Esophagus muscularis mucosa (tissue), 4 donors: ENCODE results near the gene UBE2G2. TPM values are rescaled to one million over a fixed set of nuclear protein-coding genes. Genes with fewer than 3 reads are reported as not detected.

Experiments used
- DNase-seq: peaks from one replicate; pipeline ENCODE4 v3.0.0-alpha.2; 2017; ENCODE audit errors: extremely low spot score
- H3K27ac ChIP-seq, 4 donors: fragments of 200-600 bp; sonication (generic); replicated peaks in 1 of 4; 1 replicate in 3 of 4; 2 replicates in 1 of 4; pipeline ENCODE4 v1.5.1; 2016 to 2019; ENCODE audit warnings: mild to moderate bottlenecking in 1 of 4
- H3K27me3 ChIP-seq, 4 donors: fragments of 200-600 bp; sonication (generic); one replicate each; pipeline versions ENCODE4 v1.5.1 to v1.6.0; 2016 to 2019
- H3K36me3 ChIP-seq, 4 donors: fragments of 200-600 bp; sonication (generic); one replicate each; pipeline ENCODE4 v1.5.1; 2016 to 2019
- H3K4me1 ChIP-seq, 4 donors: fragments of 200-600 bp; sonication (generic); one replicate each; pipeline ENCODE4 v1.5.1; 2016 to 2019
- H3K4me3 ChIP-seq, 4 donors: fragments of 200-600 bp; sonication (generic); 1 replicate in 2 of 4; 2 replicates in 2 of 4; pipeline ENCODE4 v1.5.1; 2016 to 2019; ENCODE audit warnings: mild to moderate bottlenecking in 4 of 4, moderate library complexity in 1 of 4
- H3K9me3 ChIP-seq, 4 donors: fragments of 200-600 bp; sonication (generic); 1 replicate in 3 of 4; 2 replicates in 1 of 4; pipeline ENCODE4 v1.5.1; 2016 to 2019
- CTCF ChIP-seq, 3 experiments: fragments of 200-600 bp in 2 of 3; fragments of 450-650 bp in 1 of 3; sonication (generic) in 2 of 3; IDR thresholded peaks; one replicate each; pipeline ENCODE4 v1.5.1; 2017 to 2019; ENCODE audit warnings: antibody characterized with exemption in 3 of 3, mild to moderate bottlenecking in 2 of 3, moderate library complexity in 1 of 3
- EP300 ChIP-seq: sonication (generic); formaldehyde crosslinking; IDR thresholded peaks from one replicate; pipeline ENCODE4 v1.6.1; 2017; ENCODE audit warnings: antibody characterized with exemption
- POLR2A ChIP-seq: fragments of 450-650 bp; IDR thresholded peaks from one replicate; pipeline ENCODE4 v1.6.1; 2017; ENCODE audit warnings: antibody characterized with exemption, moderate library complexity, mild to moderate bottlenecking, low read depth
- POLR2AphosphoS5 ChIP-seq, 2 donors: sonication (generic); formaldehyde crosslinking; IDR thresholded peaks; one replicate each; pipeline ENCODE4 v1.6.1; 2017; ENCODE audit warnings: antibody characterized with exemption in 2 of 2
- WGBS: methylation state at CpG from one replicate; pipeline ENCODE4 v1.1.5; 2018; 5-methylcytosine and 5-hydroxymethylcytosine counted together
- intact Hi-C: fragments of 100-400 bp; cut with DNase I; formaldehyde crosslinking; loops from one replicate; pipeline ENCODE4 v1.15.1; 2023
- total RNA-seq, 4 donors: library from RNA; depleted of rRNA; stranded (reverse); fragments of >200 nt; gene quantifications; one replicate each; pipeline versions ENCODE4 v1.1.0 to v1.2.1, GENCODE V29; 2016

The UBE2G2 gene
- total RNA-seq, 4 donors from 2014 or later, result 74.4 to 174 (median 81.7) TPM

GRCh38 chr21:44818640-44819011 lies 17.0 kb upstream of the UBE2G2 start:
- no peaks in the 10 kb centered on the region for H3K27me3 ChIP-seq
- peak overlapping the region; percentile 73 to 92 (median 85) for H3K4me3 ChIP-seq
- peak overlapping the region; percentile 85 to 93 (median 90) for H3K27ac ChIP-seq
- peaks cover 24 to 40% (median 35%) of the 10 kb centered on the region in 4 donors for H3K4me1 ChIP-seq
- intact Hi-C loops, result loop anchor here (5.0 kb wide), 2 partner anchors 54 to 114 kb away; partner anchors contain the start of gene PTTG1IP
- no CpG with 5 or more reads among the region's 37 CpGs for WGBS
- peaks cover 0 to 43% (median 22%) of the 10 kb centered on the region in 4 donors for H3K9me3 ChIP-seq
- peaks cover 0 to 10% (median 3%) of the 10 kb centered on the region in 4 donors for H3K36me3 ChIP-seq
- TF ChIP-seq POLR2AphosphoS5 (IDR thresholded peaks at IDR 0.05) (no peak), POLR2A (no peak), CTCF (IDR thresholded peaks at IDR 0.05) (no peak), EP300 (no peak)
- DNase-seq, result no peak

- peak within 1 kb of the TSS; percentile 73 to 92 (median 85) for H3K4me3 ChIP-seq
- H3K4me1 ChIP-seq, result peaks cover 24 to 40% (median 37%) of the 10 kb centered on the region in 4 donors
- H3K27ac ChIP-seq, result peak within 1 kb of the TSS; percentile 85 to 93 (median 90)
- intact Hi-C loops, result loop anchor here (5.0 kb wide), 2 partner anchors 54 to 114 kb away; partner anchors contain the start of gene PTTG1IP
- peaks cover 0 to 15% (median 8%) of the 10 kb centered on the region in 4 donors for H3K36me3 ChIP-seq
- DNase-seq, result no peak
- H3K27me3 ChIP-seq, result no peaks in the 10 kb centered on the region
- peaks cover 0 to 43% (median 22%) of the 10 kb centered on the region in 4 donors for H3K9me3 ChIP-seq
- TF ChIP-seq POLR2A (peak; percentile 61), CTCF (IDR thresholded peaks at IDR 0.05) (no peak), POLR2AphosphoS5 (IDR thresholded peaks at IDR 0.05) (peak; percentile 72 to 84), EP300 (no peak)
- no CpG with 5 or more reads among the region's 108 CpGs for WGBS
Measured at GRCh38 chr21:44817914-44818639, 16.5 kb upstream of the UBE2G2 start, which contains the start of gene SUMO3. TSS of gene SUMO3 (minus strand) at chr21:44818062. CDS start at chr21:44817968, 94 bp downstream.

GRCh38 chr21:44817506-44817880 lies 15.9 kb upstream of the UBE2G2 start:
- H3K36me3 ChIP-seq, result peaks cover 0 to 21% (median 14%) of the 10 kb centered on the region in 4 donors
- H3K4me3 ChIP-seq, result peak overlapping the region; percentile 73 to 92 (median 85)
- TF ChIP-seq EP300 (no peak), POLR2AphosphoS5 (IDR thresholded peaks at IDR 0.05) (no peak), POLR2A (no peak), CTCF (IDR thresholded peaks at IDR 0.05) (no peak)
- H3K27ac ChIP-seq, result peak overlapping the region; percentile 85 to 93 (median 90)
- no peaks in the 10 kb centered on the region for H3K27me3 ChIP-seq
- intact Hi-C loops, result loop anchor here (5.0 kb wide), 2 partner anchors 55 to 115 kb away; partner anchors contain the start of gene PTTG1IP
- H3K9me3 ChIP-seq, result peaks cover 0 to 38% (median 18%) of the 10 kb centered on the region in 4 donors
- H3K4me1 ChIP-seq, result peaks cover 24 to 46% (median 39%) of the 10 kb centered on the region in 4 donors
- WGBS, result no CpG with 5 or more reads among the region's 43 CpGs
- DNase-seq, result peak; percentile 95

GRCh38 chr21:44816761-44817505 lies 15.3 kb upstream of the UBE2G2 start:
- WGBS, result 63% methylated on average over 49 of the region's 57 CpGs
- no peak for DNase-seq
- peaks cover 0 to 25% (median 16%) of the 10 kb centered on the region in 4 donors for H3K36me3 ChIP-seq
- H3K27ac ChIP-seq, result peak overlapping the region; percentile 60 to 93 (median 90)
- no peak for TF ChIP-seq POLR2A
- TF ChIP-seq CTCF (IDR thresholded peaks at IDR 0.05), result no peak
- no peak for TF ChIP-seq EP300
- TF ChIP-seq POLR2AphosphoS5 (IDR thresholded peaks at IDR 0.05), result no peak
- peaks cover 24 to 51% (median 41%) of the 10 kb centered on the region in 4 donors for H3K4me1 ChIP-seq
- peak overlapping the region; percentile 73 to 92 (median 85) for H3K4me3 ChIP-seq
- intact Hi-C loops, result loop anchor here (5.0 kb wide), 2 partner anchors 55 to 115 kb away; partner anchors contain the start of gene PTTG1IP
- no peaks in the 10 kb centered on the region for H3K27me3 ChIP-seq
- H3K9me3 ChIP-seq, result peaks cover 0 to 32% (median 14%) of the 10 kb centered on the region in 4 donors
